Neural progenitor cell (in vitro differentiated cells): ENCODE data around the gene VTI1A.

Experiments used
- EZH2 ChIP-seq: fragments of 200-600 bp; sonication (generic); IDR thresholded peaks from 2 replicates; pipeline ENCODE4 v1.6.1; 2017; ENCODE audit warnings: antibody characterized with exemption, mild to moderate bottlenecking, moderate library complexity
- EZH2phosphoT487 ChIP-seq: fragments of 200-600 bp; sonication (generic); IDR thresholded peaks from 2 replicates; pipeline ENCODE4 v1.6.1; 2017; ENCODE audit warnings: antibody characterized with exemption
- TF ChIP-seq, protein P1 (sequence below): fragments of 200-600 bp; sonication (generic); IDR thresholded peaks from 2 replicates; pipeline ENCODE4 v1.5.1; 2017; ENCODE audit warnings: antibody characterized with exemption, mild to moderate bottlenecking

DNA sequence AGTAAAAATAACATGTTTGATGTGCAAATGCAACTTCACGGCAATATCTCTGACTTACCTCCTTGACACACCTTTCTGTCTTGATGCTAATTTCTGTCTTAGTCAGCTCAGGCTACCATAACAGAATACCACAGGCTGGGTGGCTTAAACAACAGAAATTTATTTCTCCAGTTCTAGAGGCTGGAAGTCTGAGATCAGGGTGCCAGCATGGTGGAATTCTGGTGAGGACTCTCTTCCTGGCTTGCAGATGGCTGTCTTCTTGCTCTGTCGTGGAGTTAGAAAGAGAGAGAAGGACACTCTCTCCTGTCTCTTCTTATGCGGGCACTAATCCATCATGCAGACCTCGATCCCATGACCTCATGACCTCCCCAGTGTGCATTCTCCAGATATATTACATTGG, 134.9 kb downstream of the VTI1A start:
- TF ChIP-seq, protein P1, sequence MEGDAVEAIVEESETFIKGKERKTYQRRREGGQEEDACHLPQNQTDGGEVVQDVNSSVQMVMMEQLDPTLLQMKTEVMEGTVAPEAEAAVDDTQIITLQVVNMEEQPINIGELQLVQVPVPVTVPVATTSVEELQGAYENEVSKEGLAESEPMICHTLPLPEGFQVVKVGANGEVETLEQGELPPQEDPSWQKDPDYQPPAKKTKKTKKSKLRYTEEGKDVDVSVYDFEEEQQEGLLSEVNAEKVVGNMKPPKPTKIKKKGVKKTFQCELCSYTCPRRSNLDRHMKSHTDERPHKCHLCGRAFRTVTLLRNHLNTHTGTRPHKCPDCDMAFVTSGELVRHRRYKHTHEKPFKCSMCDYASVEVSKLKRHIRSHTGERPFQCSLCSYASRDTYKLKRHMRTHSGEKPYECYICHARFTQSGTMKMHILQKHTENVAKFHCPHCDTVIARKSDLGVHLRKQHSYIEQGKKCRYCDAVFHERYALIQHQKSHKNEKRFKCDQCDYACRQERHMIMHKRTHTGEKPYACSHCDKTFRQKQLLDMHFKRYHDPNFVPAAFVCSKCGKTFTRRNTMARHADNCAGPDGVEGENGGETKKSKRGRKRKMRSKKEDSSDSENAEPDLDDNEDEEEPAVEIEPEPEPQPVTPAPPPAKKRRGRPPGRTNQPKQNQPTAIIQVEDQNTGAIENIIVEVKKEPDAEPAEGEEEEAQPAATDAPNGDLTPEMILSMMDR: no peak
- TF ChIP-seq EZH2 (no peak), EZH2phosphoT487 (no peak)
